GM18951 (cell line): ENCODE measurements around the gene FAF1.

ENCODE experiments used
- POLR2A ChIP-seq: IDR thresholded peaks from 4 replicates; pipeline ENCODE4 v1.6.1; 2011; ENCODE audit warnings: mild to moderate bottlenecking; ENCODE audit not compliant: insufficient read length, insufficient read depth; ENCODE audit errors: extremely low read depth
- in situ Hi-C: fragments of 300-500 bp; cut with MboI; formaldehyde crosslinking; loops from one replicate; pipeline ENCODE4 v1.12.0; 2022; ENCODE audit warnings: low sequenced_read_pairs, mixed read lengths, inconsistent platforms; ENCODE audit not compliant: unreplicated experiment

Gene FAF1

DNA sequence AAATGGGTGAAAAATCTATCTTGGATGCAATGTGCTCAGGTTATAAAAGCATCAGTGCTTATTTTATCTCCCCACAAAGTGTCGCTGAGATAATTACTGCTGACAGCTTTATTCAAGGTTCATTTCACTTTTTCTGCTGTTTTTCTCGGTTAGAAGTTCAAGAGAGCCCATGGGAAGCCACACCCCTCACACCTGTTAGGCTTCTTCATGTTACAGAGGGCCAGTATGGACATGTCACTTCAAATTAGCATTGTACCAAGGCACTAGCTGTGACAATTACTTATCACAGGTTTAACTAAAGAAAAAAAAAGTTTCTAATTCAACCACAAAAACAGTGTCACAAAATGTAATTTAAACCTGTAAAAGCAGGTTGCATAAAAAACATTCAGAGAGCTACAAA lies 349.5 kb downstream of the FAF1 start:
- in situ Hi-C loops = loop anchor here (10.0 kb wide), 1 partner anchor 246 kb away; no protein-coding TSS in a partner anchor
- TF ChIP-seq POLR2A = no peak

GRCh38 chr1:50609508-50609907 lies 350.6 kb downstream of the FAF1 start:
- TF ChIP-seq POLR2A = no peak
- in situ Hi-C loops = no loop called here

- TF ChIP-seq POLR2A = no peak
- in situ Hi-C loops = no loop called here
Measured at GRCh38 chr1:50605186-50605875, 354.7 kb downstream of the FAF1 start.

DNA sequence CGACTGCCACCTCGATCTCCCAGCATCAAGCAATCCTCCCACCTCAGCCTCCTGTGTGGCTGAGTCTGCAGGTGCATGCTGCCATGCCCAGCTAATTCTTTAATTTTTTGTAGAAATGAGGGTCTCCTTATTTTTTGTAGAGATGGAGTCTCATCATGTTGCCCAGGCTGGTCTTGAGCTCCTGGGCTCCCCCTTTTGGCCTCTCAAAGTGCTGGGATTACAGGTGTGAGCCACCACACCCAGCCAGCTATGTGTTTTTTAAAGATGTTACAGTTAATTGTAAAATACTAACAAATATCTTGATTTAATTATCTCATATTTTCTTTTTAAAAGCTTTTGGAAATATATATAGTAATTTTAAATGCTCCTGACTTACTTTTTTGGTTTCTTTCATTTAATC lies 355.5 kb downstream of the FAF1 start:
- TF ChIP-seq POLR2A = no peak
- in situ Hi-C loops = no loop called here

- TF ChIP-seq POLR2A = no peak
- in situ Hi-C loops = no loop called here
Measured at GRCh38 chr1:50603274-50604271, 356.5 kb downstream of the FAF1 start.

DNA sequence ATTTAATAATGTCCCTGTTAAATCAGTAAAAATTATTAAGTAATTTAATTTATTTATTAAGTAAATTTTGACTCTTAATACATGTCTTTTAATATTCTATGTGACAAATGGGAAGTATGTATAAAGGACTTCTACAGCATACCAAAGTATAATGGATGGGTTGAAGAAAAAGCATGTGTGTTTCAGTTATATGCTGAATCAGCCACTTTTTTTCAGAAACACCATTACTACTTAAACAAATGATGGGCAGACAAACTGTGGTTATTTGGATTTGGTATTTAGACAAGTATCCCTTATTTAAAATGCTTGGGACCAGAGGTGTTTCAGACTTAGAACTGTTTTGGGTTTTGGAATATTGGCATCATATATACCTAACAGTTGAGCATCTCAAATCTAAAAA lies 360.5 kb downstream of the FAF1 start:
- in situ Hi-C loops = no loop called here
- no peak for TF ChIP-seq POLR2A

DNA sequence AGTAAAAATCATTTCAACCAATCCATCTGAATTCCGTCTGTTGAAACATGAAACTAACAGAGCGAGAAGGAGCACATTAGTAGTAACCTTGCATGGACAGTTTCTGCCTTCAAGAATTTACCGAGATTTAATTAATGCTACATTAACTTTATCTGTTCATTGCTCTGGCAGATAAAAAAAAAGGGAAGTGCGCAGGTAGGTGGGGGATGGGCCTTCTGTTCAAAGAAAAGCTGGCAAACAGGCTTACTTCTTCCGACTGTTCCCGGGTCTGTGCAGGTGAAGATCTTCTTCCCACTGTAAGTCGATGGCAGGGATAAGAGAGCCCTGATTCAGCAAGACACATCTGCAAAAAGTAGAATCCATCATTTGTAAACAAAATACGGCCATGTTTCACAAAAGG lies 364.2 kb downstream of the FAF1 start:
- in situ Hi-C loops = no loop called here
- TF ChIP-seq POLR2A = no peak

- TF ChIP-seq POLR2A = no peak
- in situ Hi-C loops = no loop called here
Measured at GRCh38 chr1:50593515-50593914, 366.6 kb downstream of the FAF1 start.

- in situ Hi-C loops = no loop called here
- no peak for TF ChIP-seq POLR2A
Measured at GRCh38 chr1:50591598-50591997, 368.5 kb downstream of the FAF1 start.

GRCh38 chr1:50582346-50582745 lies 377.7 kb downstream of the FAF1 start:
- in situ Hi-C loops = no loop called here
- no peak for TF ChIP-seq POLR2A

DNA sequence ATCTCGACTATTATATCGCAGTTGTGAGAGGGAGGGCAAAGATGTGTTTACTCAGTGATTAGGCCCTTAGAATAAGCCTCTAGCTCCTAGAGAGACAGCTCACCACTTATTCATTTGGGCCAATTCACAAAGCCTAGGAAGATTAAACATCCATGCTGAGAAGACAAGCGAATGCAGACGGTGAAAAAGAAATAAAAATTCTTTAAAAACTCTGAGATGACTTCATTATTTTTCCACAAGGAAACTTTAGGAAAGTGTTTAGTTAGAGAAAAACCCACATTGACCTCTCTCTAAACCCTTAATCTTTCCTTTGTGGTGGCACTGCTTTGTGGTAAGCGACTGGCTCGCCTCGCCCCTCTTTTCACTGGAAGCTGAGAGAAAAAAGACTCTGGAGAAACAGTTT lies 390.0 kb downstream of the FAF1 start:
- in situ Hi-C loops = no loop called here

DNA sequence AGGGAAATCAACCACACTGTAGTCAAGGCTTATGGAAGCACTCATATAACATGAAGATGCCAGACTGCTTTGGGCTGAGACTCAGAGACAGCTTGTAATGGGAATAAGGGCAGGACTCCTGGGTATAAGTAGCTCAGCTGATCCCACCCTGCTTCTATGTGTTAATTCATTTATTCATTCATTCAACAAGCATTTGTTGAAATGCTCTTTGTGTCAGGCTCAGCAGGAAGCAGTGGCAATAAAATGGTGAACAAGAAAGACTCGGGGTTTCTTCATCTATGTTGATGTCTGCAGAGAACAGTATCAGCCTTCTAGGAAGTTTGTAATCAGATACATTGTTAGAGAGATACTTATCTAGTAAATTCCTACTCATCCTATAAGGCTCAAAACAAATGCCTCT lies 391.3 kb downstream of the FAF1 start:
- in situ Hi-C loops = no loop called here
- TF ChIP-seq POLR2A = no peak

More for the DNA sequence above, 390.0 kb downstream of the FAF1 start:
- no peak for TF ChIP-seq POLR2A

- in situ Hi-C loops = no loop called here
- TF ChIP-seq POLR2A = no peak
Measured at GRCh38 chr1:50566405-50566804, 393.7 kb downstream of the FAF1 start.

- in situ Hi-C loops = no loop called here
- no peak for TF ChIP-seq POLR2A
Measured at GRCh38 chr1:50564417-50564816, 395.6 kb downstream of the FAF1 start.

- in situ Hi-C loops = no loop called here
- no peak for TF ChIP-seq POLR2A
Measured at GRCh38 chr1:50562106-50562505, 398.0 kb downstream of the FAF1 start.
